ENCODE results near the gene RBFOX1.

DNA sequence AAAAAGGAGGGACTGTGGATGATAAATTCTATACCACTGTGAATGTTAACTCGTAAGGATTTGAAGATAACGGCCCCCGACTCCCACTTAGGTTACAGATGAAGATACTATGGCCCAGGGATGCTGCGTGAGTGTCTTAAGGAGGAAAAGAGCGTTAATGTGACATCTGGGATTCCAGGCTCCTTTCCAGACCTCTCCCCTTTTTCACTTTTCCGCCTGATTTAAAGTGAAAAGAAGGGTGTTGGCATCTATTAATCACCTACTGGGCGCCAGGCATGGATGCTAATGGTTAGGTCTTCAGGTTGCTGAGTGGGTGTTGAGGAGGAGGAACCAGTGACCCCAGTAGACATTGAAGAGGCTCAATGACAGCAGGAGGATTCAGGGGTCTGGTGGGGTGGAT is 117.8 kb downstream of the RBFOX1 start:
- TF ChIP-seq, protein P1, sequence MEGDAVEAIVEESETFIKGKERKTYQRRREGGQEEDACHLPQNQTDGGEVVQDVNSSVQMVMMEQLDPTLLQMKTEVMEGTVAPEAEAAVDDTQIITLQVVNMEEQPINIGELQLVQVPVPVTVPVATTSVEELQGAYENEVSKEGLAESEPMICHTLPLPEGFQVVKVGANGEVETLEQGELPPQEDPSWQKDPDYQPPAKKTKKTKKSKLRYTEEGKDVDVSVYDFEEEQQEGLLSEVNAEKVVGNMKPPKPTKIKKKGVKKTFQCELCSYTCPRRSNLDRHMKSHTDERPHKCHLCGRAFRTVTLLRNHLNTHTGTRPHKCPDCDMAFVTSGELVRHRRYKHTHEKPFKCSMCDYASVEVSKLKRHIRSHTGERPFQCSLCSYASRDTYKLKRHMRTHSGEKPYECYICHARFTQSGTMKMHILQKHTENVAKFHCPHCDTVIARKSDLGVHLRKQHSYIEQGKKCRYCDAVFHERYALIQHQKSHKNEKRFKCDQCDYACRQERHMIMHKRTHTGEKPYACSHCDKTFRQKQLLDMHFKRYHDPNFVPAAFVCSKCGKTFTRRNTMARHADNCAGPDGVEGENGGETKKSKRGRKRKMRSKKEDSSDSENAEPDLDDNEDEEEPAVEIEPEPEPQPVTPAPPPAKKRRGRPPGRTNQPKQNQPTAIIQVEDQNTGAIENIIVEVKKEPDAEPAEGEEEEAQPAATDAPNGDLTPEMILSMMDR (IDR thresholded peaks at IDR 0.05; ENCODE audit: low read length) = no peak
- TF ChIP-seq EZH2 (IDR thresholded peaks at IDR 0.05; ENCODE audit: borderline replicate concordance, low read length) = no peak

All from OCI-LY1 (cell line).